GM18507 (cell line): Measurements from ENCODE around the gene ODF2L.

Experiments used
- DNase-seq: peaks from one replicate; pipeline ENCODE4 v3.0.0; 2011; ENCODE audit warnings: low read depth; ENCODE audit not compliant: insufficient read length; ENCODE audit errors: extremely low spot score
- FAIRE-seq: peaks from 2 replicates; lab custom pipeline; 2011; peaks lifted over from hg19 to GRCh38; lab: Jason Lieb, UNC

Gene ODF2L

GRCh38 chr1:86395751-86396497 lies at the start of gene ODF2L:
ODF2L (minus strand) TSS chr1:86396323; CDS start chr1:86387027, 9,296 bp downstream.
- peak; percentile 95 for FAIRE-seq
- peak; percentile 60 for DNase-seq

- no peak for DNase-seq
- no peak for FAIRE-seq
Measured at GRCh38 chr1:86445919-86446318, 49.8 kb upstream of the ODF2L start.

GRCh38 chr1:86441997-86442396 lies 45.9 kb upstream of the ODF2L start:
- FAIRE-seq (no peak), DNase-seq (no peak)

GRCh38 chr1:86441581-86441980 lies 45.5 kb upstream of the ODF2L start:
- FAIRE-seq (no peak), DNase-seq (no peak)

- DNase-seq: no peak
- no peak for FAIRE-seq
Measured at GRCh38 chr1:86436041-86436440, 39.9 kb upstream of the ODF2L start.

GRCh38 chr1:86435327-86435726 lies 39.2 kb upstream of the ODF2L start:
- DNase-seq (no peak), FAIRE-seq (no peak)

- no peak for FAIRE-seq
- DNase-seq: no peak
Measured at GRCh38 chr1:86434059-86434458, 37.9 kb upstream of the ODF2L start.

GRCh38 chr1:86430376-86430775 lies 34.3 kb upstream of the ODF2L start:
- DNase-seq (no peak), FAIRE-seq (no peak)

- no peak for FAIRE-seq
- no peak for DNase-seq
Measured at GRCh38 chr1:86429835-86430234, 33.7 kb upstream of the ODF2L start.

GRCh38 chr1:86429122-86429725 lies 33.1 kb upstream of the ODF2L start:
- DNase-seq: no peak
- FAIRE-seq: no peak

- FAIRE-seq: no peak
Measured at GRCh38 chr1:86423873-86424272, 27.8 kb upstream of the ODF2L start, which contains the start of gene CLCA2. CLCA2 (plus strand) TSS chr1:86424171; CDS start chr1:86424248, 77 bp downstream.

GRCh38 chr1:86423473-86423872 lies 27.4 kb upstream of the ODF2L start:
- FAIRE-seq (no peak), DNase-seq (no peak)

More at GRCh38 chr1:86423873-86424272, 27.8 kb upstream of the ODF2L start, which contains the start of gene CLCA2:
- DNase-seq: no peak

- no peak for DNase-seq
- no peak for FAIRE-seq
Measured at GRCh38 chr1:86421601-86422280, 25.6 kb upstream of the ODF2L start.

- peak; percentile 73 for FAIRE-seq
- peak; percentile 7 for DNase-seq
Measured at GRCh38 chr1:86419277-86419903, 23.3 kb upstream of the ODF2L start.

GRCh38 chr1:86416343-86416742 lies 20.2 kb upstream of the ODF2L start:
- FAIRE-seq: no peak
- DNase-seq: no peak

- no peak for DNase-seq
- FAIRE-seq: no peak
Measured at GRCh38 chr1:86410879-86411278, 14.8 kb upstream of the ODF2L start.

GRCh38 chr1:86409416-86410021 lies 13.4 kb upstream of the ODF2L start:
- no peak for FAIRE-seq
- DNase-seq: no peak

- FAIRE-seq: no peak
- DNase-seq: no peak
Measured at GRCh38 chr1:86396498-86396890, 371 bp upstream of the ODF2L start.

- no peak for DNase-seq
- FAIRE-seq: no peak
Measured at GRCh38 chr1:86394416-86394815, 1.7 kb downstream of the ODF2L start.

GRCh38 chr1:86389307-86389706 lies 6.8 kb downstream of the ODF2L start:
- no peak for DNase-seq
- peak; percentile 85 for FAIRE-seq
